DMS53 treated with DMSO at 0.1 percent for 48 hours (cell line): ENCODE results near the gene SYT4.

ENCODE experiments used
- DNase-seq: peaks from one replicate; lab custom pipeline; 2025; ENCODE audit not compliant: unreplicated experiment; lab: John Stamatoyannopoulos, UW

The SYT4 gene

GRCh38 chr18:43277164-43277600 lies at the start of gene SYT4:
SYT4 (minus strand) TSS chr18:43277490; CDS start chr18:43277281, 209 bp downstream.
- peak; percentile 81 for DNase-seq

DNA sequence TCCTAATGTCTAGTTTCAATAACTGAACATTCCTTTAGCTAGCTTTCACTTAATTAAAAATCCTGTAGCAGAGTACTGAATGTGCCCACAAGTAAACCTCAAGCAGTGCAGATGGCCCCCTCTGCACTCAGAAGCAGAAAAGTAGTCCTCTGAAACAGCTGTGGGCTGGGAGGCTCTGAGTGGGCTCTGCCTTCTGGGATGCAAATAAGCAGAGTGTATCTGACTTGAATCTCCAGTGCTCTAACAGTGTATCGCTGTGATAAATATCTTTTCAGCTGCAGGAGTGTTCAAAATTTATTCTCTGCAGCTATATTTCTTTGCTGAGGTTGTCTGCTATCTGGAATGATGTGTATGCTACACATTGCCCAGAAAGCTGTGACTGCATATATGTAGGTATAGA lies 44.8 kb upstream of the SYT4 start:
- no peak for DNase-seq

- no peak for DNase-seq
These were observed 37.7 kb upstream of the SYT4 start for GRCh38 chr18:43314941-43315340.

DNA sequence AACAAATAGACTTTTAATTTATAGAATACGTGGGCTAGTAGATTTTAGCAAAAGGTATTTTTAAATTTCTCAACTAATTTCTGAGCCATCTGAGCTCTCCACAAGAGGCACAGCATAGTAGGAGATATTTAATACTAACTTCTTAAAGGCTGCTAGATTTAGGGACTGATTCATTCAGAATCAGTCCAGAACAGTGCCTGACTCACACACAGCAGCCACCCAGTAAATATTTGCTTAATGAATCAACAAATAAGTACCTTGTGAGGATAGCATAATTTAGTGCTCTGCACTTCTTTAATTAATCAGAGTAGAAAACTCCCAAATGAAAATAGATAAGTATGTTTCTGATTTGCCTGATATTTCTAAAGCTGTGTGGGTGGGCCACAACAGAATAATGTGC lies 35.6 kb upstream of the SYT4 start:
- DNase-seq, result peak; percentile 20

GRCh38 chr18:43310239-43310638 lies 32.9 kb upstream of the SYT4 start:
- no peak for DNase-seq

GRCh38 chr18:43303376-43303775 lies 26.1 kb upstream of the SYT4 start:
- DNase-seq, result no peak

- DNase-seq, result peak; percentile 41
These were observed 8.9 kb upstream of the SYT4 start for GRCh38 chr18:43286187-43286586.

GRCh38 chr18:43283299-43283698 lies 6.0 kb upstream of the SYT4 start:
- no peak for DNase-seq

DNA sequence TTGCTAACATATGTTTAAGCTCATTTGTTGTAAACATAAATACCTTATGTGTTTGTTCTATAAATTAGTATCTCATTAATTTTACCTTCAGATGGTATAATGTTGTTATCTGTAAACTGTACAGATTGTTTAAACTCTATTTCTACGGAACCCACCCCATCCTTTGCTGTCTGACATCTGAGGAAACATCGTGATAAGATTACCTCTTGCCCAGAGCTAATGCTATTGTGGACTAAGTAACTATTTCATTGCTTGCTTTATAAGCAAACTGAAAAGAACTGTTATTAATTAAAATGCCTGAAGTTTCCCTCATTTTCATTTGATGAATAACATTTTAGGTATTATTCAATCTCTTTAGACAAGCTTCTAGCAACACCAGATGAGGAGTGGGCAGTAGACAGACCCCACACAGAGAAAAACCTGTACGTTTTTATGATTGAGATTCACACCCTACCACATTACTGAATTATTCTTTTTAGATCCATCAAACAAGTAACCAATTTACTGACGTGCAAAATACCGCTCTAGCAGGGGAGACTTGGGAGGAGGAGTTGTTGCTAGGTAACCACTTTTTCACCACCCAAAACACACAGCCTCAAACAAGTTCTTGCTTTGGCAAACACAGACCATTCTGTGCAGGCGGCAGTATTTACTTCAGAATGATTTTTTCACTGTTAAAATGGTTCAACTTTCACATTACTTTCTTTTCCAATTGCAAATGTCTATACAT lies 1.9 kb upstream of the SYT4 start:
- DNase-seq, result peak; percentile 95

- DNase-seq, result peak; percentile 21
These were observed 1.1 kb upstream of the SYT4 start for GRCh38 chr18:43278355-43278754.

- DNase-seq, result peak; percentile 18
These were observed 799 bp downstream of the SYT4 start for GRCh38 chr18:43276491-43276890.

DNA sequence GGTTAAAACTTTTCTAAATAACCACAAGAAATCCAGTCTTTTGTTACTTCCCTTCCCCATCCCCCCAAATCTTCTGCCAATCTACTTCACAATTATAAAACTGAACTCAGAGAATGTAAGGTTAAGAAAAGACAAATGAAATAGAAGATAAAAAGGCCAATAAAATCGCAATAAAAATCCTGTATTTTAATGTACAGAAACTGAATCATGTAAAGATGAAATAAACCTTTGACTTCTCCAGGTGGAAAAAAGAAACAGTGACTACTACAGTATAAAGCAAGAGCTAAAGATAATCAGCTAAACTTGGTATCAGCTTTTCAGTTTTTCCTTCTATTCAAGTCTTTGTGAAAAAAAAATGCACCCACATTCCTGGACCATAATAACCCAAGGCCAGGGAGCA lies 1.7 kb downstream of the SYT4 start:
- DNase-seq, result no peak

- no peak for DNase-seq
These were observed 2.8 kb downstream of the SYT4 start for GRCh38 chr18:43274526-43274925.

DNA sequence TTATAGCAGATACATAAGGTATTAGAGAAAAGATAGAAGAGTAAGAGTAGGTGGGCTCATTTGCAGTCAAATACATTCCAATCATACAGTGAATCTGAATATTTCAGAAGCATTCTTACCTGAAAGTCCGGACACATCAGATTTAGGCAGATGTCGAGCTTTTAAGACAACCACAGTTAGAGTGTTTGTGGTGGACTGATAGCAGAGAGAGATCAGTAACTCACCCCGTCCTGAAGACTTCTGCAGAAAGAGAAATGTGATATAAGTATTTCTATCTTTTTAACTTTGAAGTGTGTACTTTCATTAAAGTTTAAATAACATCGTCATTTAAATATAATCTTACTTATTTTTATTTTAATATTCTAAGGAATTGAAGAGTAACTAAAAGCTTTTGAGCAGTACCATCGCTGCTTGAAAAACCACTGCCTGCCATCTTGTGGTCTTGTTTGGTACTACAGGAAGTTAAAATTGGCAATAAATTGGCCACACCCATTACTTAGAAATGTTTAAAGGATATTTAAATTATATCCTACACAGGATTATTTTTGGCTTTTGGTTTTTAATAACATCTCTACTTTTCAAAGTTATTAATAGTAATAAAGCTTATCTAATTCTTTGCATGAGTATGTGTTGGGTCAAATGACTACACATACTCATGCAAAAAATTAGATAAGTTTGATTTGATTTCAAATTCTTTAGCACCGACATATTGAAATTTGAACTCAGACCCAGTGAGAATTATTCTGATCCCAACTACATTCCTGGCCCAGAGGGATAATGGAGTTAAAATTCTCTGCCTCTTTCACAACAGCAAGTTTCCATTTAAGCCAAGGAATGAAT lies 5.5 kb downstream of the SYT4 start:
- peak; percentile 49 for DNase-seq

- no peak for DNase-seq
These were observed 9.5 kb downstream of the SYT4 start for GRCh38 chr18:43267818-43268217.

GRCh38 chr18:43265465-43265864 lies 11.8 kb downstream of the SYT4 start:
- DNase-seq, result no peak

GRCh38 chr18:43248610-43249249 lies 28.6 kb downstream of the SYT4 start:
- no peak for DNase-seq

DNA sequence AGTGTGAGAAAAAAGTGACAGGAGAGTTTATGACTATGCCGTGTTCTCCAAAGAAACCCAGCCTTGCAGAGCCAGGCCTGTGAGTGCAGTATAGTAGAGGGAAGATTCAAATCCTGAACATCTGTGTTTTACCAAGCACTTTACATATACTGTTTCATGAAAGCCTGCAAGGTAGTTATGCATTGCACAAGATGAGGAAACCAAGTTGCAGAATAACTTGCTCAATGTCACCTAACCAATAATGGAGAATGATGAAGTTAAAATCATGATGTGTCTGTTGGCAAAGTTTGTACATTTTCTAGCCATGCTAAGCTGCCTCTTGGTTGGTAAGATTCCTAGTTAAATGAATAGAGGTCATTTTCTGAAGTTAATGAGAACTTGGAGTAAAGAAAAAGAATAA lies 29.3 kb downstream of the SYT4 start:
- no peak for DNase-seq

DNA sequence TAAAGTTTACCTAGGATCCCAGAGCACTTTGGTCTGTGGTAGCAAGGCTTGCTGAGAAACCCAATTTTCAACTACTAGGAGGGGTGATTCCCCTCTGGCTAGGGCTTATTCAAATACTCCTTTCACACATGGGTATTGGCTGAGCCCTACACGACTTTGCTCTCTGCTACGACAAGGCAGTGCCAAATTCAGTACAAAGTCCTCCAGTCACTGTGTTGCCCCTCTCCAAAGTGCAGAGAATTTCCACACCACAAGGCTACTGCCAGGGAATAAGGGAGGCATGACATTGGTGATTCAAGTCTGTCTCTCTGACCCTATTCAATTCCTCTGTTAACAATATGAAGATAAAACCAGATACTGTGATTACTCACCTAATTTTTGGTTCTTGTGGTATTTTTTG lies 38.9 kb downstream of the SYT4 start:
- DNase-seq, result no peak

- DNase-seq, result no peak
These were observed 40.4 kb downstream of the SYT4 start for GRCh38 chr18:43236921-43237320.

DNA sequence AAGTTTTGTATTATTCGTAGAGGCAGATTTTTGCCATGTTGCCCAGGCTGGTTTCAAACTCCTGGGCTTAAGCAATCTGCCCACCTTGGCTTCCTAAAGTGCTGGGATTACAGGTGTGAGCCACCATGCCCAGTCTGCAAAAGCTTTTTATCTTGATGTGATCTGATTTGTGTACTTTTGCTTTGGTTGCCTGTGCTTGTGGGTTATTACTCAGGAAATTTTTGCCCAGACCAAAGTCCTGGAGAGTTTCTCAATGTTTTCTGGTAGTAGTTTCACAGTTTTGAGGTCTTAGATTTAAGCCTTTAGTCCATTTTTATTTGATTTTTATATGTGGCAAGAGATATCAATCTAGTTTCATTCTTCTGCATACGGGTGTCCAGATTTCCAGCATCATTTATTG lies 42.4 kb downstream of the SYT4 start:
- no peak for DNase-seq

- no peak for DNase-seq
These were observed 54.8 kb downstream of the SYT4 start for GRCh38 chr18:43222501-43222900.
